AG10803 (cell line): Measurements from ENCODE around the gene CFAP20DC.
"Not testable (repeated sequence)": the region's sequence is repeated elsewhere in the genome, so short reads cannot be mapped to it uniquely, and the experiment has no call there.

Experiments used
- DNase-seq: peaks from one replicate; pipeline ENCODE4 v3.0.0; 2010; ENCODE audit warnings: low read depth
- H3K4me3 ChIP-seq: 2 replicates; pipeline ENCODE4 v1.5.1; 2011; ENCODE audit warnings: mild to moderate bottlenecking, low read length, control low read depth
- TF ChIP-seq, protein P1 (sequence below): conservative IDR thresholded peaks from 2 replicates; pipeline ENCODE4 v1.5.1; 2011; ENCODE audit warnings: mild to moderate bottlenecking, low read length, control low read depth, inconsistent platforms

CFAP20DC gene

DNA sequence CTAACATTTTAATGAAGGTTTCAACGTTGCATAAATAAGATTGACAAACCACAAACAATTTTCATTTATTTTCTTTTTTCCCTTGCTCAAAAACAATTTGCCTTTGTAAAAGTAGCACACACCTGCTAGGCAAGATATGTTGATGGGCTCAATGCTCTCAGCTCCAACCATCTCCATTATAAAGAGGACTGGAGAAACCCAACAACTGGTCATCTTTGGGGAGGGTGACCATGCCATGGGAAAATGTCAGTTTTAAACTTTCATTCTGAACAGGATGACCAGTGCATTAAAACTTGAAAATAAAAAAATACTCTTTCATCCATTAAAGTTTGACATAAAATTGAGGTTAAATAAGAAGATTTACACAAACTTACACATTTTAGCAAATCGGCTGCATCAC, 183.7 kb downstream of the CFAP20DC start:
- no peak for DNase-seq
- H3K4me3 ChIP-seq: no peak overlapping the region
- TF ChIP-seq, protein P1, sequence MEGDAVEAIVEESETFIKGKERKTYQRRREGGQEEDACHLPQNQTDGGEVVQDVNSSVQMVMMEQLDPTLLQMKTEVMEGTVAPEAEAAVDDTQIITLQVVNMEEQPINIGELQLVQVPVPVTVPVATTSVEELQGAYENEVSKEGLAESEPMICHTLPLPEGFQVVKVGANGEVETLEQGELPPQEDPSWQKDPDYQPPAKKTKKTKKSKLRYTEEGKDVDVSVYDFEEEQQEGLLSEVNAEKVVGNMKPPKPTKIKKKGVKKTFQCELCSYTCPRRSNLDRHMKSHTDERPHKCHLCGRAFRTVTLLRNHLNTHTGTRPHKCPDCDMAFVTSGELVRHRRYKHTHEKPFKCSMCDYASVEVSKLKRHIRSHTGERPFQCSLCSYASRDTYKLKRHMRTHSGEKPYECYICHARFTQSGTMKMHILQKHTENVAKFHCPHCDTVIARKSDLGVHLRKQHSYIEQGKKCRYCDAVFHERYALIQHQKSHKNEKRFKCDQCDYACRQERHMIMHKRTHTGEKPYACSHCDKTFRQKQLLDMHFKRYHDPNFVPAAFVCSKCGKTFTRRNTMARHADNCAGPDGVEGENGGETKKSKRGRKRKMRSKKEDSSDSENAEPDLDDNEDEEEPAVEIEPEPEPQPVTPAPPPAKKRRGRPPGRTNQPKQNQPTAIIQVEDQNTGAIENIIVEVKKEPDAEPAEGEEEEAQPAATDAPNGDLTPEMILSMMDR: no peak

DNA sequence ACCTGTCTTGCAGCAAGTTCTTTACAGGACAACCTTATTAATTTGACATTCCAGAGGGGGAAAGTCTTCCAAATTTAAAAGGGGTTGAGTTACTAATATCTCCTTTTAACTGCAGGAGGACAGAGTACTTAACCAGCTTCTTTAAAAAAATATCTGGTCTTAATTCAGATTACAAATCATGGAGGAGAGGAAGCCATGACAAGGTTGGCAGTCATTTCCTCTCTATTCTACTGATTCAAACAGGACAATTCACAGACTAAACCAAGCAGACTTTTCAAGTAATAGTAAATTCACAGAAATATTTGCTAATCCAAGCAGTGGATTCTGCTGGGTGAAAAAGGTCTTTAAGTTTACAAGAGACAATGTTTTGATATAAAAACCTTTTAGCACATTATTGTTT, 185.3 kb downstream of the CFAP20DC start:
- TF ChIP-seq, protein P1: no peak
- DNase-seq: no peak
- no peak overlapping the region for H3K4me3 ChIP-seq

- DNase-seq: no peak
- TF ChIP-seq, protein P1: no peak
- H3K4me3 ChIP-seq: no peak overlapping the region
Observed at GRCh38 chr3:58863206-58863605, 186.6 kb downstream of the CFAP20DC start.

DNA sequence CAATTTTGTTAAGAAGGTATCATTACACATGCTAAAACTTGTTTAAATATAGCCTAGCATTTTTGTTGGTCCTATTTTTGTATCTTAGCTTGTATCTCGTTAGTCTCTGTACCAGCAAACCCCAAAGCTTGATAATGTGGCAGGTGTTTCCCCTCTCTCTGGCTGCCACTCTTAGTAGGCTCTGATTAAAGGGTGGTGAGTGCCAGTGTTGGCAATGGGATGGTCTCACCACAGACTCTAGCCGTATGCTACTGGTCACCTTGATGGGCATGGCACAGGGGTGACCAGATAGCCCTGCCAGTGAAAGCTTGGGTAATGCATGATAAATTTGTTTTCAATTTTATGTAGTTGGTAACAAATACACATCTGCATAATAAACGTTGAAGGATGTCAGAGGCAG, 188.3 kb downstream of the CFAP20DC start:
- H3K4me3 ChIP-seq: no peak overlapping the region
- no peak for DNase-seq
- TF ChIP-seq, protein P1: no peak

DNA sequence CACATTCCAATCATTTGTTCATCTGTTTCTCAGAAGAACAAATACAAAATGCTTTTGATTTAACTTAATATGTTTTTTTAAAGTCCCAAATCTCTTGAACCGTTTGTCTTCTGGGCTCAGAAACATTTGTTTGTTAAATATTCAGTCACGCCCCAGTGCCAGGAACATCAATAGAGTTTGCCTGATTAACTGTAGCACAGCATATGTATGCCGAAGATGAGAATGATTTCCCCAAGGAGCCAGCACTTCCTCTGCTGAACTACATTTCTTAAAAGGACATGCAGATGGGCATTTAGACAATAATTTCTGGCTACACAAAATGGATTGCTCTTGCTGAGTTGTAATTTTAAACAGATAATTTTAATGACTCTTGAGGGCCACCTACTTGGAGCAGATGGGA, 191.7 kb downstream of the CFAP20DC start:
- no peak overlapping the region for H3K4me3 ChIP-seq
- TF ChIP-seq, protein P1: no peak
- no peak for DNase-seq

DNA sequence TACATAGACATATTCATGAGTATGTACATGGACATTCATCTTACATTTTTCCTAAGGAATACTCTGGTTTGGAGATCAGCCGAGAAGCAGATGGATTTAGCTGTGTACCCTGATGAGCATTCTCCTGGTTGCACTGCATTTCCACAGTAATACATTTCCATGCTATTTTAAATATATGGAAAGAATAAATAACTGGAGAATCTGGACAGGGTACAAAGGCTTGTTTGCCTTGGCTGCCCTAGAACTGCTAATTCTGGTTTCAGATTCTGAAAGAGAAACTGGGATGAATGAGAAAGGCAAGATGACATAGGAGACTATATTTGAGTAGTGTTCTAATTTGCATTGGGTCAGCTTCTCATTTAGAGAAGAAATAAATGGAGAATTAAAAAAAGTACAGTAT, 192.4 kb downstream of the CFAP20DC start:
- H3K4me3 ChIP-seq: no peak overlapping the region
- no peak for DNase-seq
- TF ChIP-seq, protein P1: no peak

DNA sequence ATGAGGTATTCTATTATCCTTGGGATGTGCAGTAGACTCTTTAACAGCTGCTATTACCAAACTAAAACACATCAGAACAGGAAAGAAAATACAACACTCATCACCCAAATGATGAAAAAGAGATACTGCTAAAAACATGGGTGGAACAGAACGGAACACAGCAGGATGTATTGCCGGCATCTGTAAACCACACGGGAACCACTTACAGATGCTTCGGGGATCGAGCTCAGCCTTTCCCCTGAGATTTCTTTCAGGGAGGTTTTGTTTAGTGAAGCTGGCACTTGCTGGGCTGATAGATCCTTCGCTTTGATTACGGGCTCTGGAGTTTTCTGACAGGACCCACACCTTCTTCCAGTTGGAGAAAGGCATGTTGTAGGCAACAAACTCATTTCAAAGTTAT, 201.0 kb downstream of the CFAP20DC start:
- TF ChIP-seq, protein P1: no peak
- no peak overlapping the region for H3K4me3 ChIP-seq
- DNase-seq: no peak

DNA sequence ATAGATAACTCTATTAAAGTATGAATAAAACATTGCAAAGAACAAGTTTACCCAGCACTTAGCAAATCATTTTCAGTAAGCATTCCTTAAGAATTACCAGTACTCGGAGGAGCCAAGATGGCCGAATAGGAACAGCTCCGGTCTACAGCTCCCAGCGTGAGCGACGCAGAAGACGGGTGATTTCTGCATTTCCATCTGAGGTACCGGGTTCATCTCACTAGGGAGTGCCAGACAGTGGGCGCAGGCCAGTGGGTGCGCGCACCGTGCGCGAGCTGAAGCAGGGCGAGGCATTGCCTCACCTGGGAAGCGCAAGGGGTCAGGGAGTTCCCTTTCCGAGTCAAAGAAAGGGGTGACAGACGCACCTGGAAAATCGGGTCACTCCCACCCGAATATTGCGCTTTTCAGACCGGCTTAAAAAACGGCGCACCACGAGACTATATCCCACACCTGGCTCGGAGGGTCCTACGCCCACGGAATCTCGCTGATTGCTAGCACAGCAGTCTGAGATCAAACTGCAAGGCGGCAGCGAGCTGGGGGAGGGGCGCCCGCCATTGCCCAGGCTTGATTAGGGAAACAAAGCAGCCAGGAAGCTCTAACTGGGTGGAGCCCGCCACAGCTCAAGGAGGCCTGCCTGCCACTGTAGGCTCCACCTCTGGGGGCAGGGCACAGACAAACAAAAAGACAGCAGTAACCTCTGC, 207.6 kb downstream of the CFAP20DC start:
- not testable (repeated sequence) for H3K4me3 ChIP-seq, DNase-seq
